NCI-H1417 (cell line): ENCODE data around the gene CYCS.

Experiments
- DNase-seq, 3 experiments: peaks; one replicate each; lab custom pipeline; 2025; lab: John Stamatoyannopoulos, UW

The CYCS gene

GRCh38 chr7:25125137-25125946 is at the start of gene CYCS:
Gene CYCS, minus strand, starts transcription at chr7:25125260. Its CDS starts 1,141 bp downstream, at chr7:25124119.
- DNase-seq = peak; percentile 100

GRCh38 chr7:25173184-25173583 is 48.1 kb upstream of the CYCS start:
- DNase-seq = no peak

- no peak for DNase-seq
Measured at GRCh38 chr7:25171516-25171915, 46.5 kb upstream of the CYCS start.

GRCh38 chr7:25171071-25171470 is 46.0 kb upstream of the CYCS start:
- DNase-seq = no peak

- DNase-seq = no peak
Measured at GRCh38 chr7:25169683-25170082, 44.6 kb upstream of the CYCS start.

- peak in 1 of 3 experiments; percentile 11 for DNase-seq
Measured at GRCh38 chr7:25168145-25168544, 43.1 kb upstream of the CYCS start.

- DNase-seq = peak in 2 of 3 experiments; percentile 22 to 76
Measured at GRCh38 chr7:25167262-25167843, 42.3 kb upstream of the CYCS start.

GRCh38 chr7:25159983-25160596 is 35.0 kb upstream of the CYCS start:
- DNase-seq = peak; percentile 8 to 79 (median 51)

GRCh38 chr7:25158966-25159365 is 33.9 kb upstream of the CYCS start:
- DNase-seq = no peak

GRCh38 chr7:25151773-25152172 is 26.7 kb upstream of the CYCS start:
- no peak for DNase-seq

- DNase-seq = no peak
Measured at GRCh38 chr7:25149836-25150235, 24.8 kb upstream of the CYCS start.

- no peak for DNase-seq
Measured at GRCh38 chr7:25148772-25149575, 23.9 kb upstream of the CYCS start.

GRCh38 chr7:25143763-25144162 is 18.7 kb upstream of the CYCS start:
- no peak for DNase-seq

GRCh38 chr7:25139536-25139935 is 14.5 kb upstream of the CYCS start:
- no peak for DNase-seq

GRCh38 chr7:25134358-25135010 is 9.4 kb upstream of the CYCS start:
- no peak for DNase-seq

- DNase-seq = no peak
Measured at GRCh38 chr7:25132430-25132829, 7.4 kb upstream of the CYCS start.

GRCh38 chr7:25126751-25127150 is 1.7 kb upstream of the CYCS start:
- DNase-seq = no peak

- peak in 2 of 3 experiments; percentile 51 to 54 for DNase-seq
Measured at GRCh38 chr7:25124465-25125136, 459 bp downstream of the CYCS start.

- no peak for DNase-seq
Measured at GRCh38 chr7:25122373-25122772, 2.7 kb downstream of the CYCS start.

GRCh38 chr7:25121599-25121998 is 3.5 kb downstream of the CYCS start:
- no peak for DNase-seq

- DNase-seq = no peak
Measured at GRCh38 chr7:25119102-25119501, 6.0 kb downstream of the CYCS start.
